Lung (tissue), 16 donors: ENCODE measurements around the gene ATG2A. TPM values are rescaled to one million over a fixed set of nuclear protein-coding genes. Genes with fewer than 3 reads are reported as not detected.

ENCODE experiments used
- ATAC-seq: fragments of 200-7000 bp; cut with Tn5 transposase; one replicate; pipeline ENCODE4 v1.9.1; 2020; ENCODE audit warnings: moderate number of reproducible peaks; ENCODE audit not compliant: insufficient read depth, low FRiP score
- DNase-seq, 3 donors: peaks; one replicate each; pipeline ENCODE4 v3.0.0-alpha.2; 2013 to 2017
- H3K27ac ChIP-seq, 2 donors: one replicate each; pipeline ENCODE4 v1.5.1; 2013; ENCODE audit warnings: mild to moderate bottlenecking in 2 of 2, moderate library complexity in 2 of 2, control low read depth in 1 of 2, inconsistent platforms in 1 of 2, low read depth in 1 of 2, low read length in 1 of 2
- H3K27me3 ChIP-seq, 3 donors: one replicate each; pipeline ENCODE4 v1.5.1; 2013; ENCODE audit warnings: low read length in 2 of 3; ENCODE audit not compliant: control insufficient read depth in 3 of 3, insufficient read depth in 3 of 3
- H3K36me3 ChIP-seq, 4 donors: one replicate each; pipeline ENCODE4 v1.5.1; 2013; ENCODE audit warnings: low read length in 4 of 4, mild to moderate bottlenecking in 1 of 4, moderate library complexity in 1 of 4; ENCODE audit not compliant: control insufficient read depth in 4 of 4, insufficient read depth in 4 of 4
- H3K4me1 ChIP-seq, 5 donors: one replicate each; pipeline ENCODE4 v1.5.1; 2013; ENCODE audit warnings: low read length in 5 of 5, mild to moderate bottlenecking in 2 of 5, moderate library complexity in 1 of 5; ENCODE audit not compliant: control insufficient read depth in 5 of 5, insufficient read depth in 5 of 5
- H3K4me3 ChIP-seq: one replicate; pipeline ENCODE4 v1.5.1; 2013; ENCODE audit warnings: mild to moderate bottlenecking, control low read depth, moderate library complexity
- H3K9ac ChIP-seq, 2 donors: one replicate each; pipeline ENCODE4 v1.5.1; 2013; ENCODE audit warnings: low read length in 2 of 2, control low read depth in 1 of 2; ENCODE audit not compliant: insufficient read depth in 1 of 2
- H3K9me3 ChIP-seq, 4 donors: one replicate each; pipeline ENCODE4 v1.5.1; 2013; ENCODE audit warnings: low read length in 3 of 4, mild to moderate bottlenecking in 1 of 4, moderate library complexity in 1 of 4; ENCODE audit not compliant: control insufficient read depth in 4 of 4, insufficient read depth in 3 of 4
- CTCF ChIP-seq: IDR thresholded peaks from 2 replicates; pipeline ENCODE4 v1.5.1; 2012; ENCODE audit warnings: mild to moderate bottlenecking; ENCODE audit errors: control extremely low read depth, extremely low read depth
- WGBS, 2 donors: extraction: QIAGEN DNeasy Blood & Tissue Kit; methylation state at CpG; one replicate each; pipeline ENCODE4 v1.1.7; 2013; 5-methylcytosine and 5-hydroxymethylcytosine counted together
- long read RNA-seq, 5 donors: transcript quantifications; one replicate each; lab custom pipeline, GENCODE V29; 2026
- polyA plus RNA-seq, 2 donors: library from polyadenylated mRNA; stranded (reverse); fragments of 200-250 nt; gene quantifications; one replicate each; pipeline ENCODE4 v1.2.1, GENCODE V29; 2013
- total RNA-seq, 2 donors: library from RNA; depleted of rRNA in 1 of 2; stranded (reverse); fragments of >200 nt in 1 of 2; gene quantifications; one replicate each; pipeline ENCODE4 v1.2.1, GENCODE V29; 2014 to 2021
- donor health status: control.
- donor health status: control.
- donor health status: Bipolar disorder and iron deficiency.
- donor health status: healthy.
- donor health status: DM: yes; HTN: yes; CAD: no.

The ATG2A gene
- total RNA-seq = 10 to 100 TPM; 17.4 to 32.5 TPM
- 10 to 100 TPM; 19.1 to 22.9 TPM for polyA plus RNA-seq
- long read RNA-seq, donor 1, partial matches to known transcripts = 9 of 9 reads
- long read RNA-seq, donor 1, other reads (novel, unspliced or antisense) = 0 of 9 reads
- long read RNA-seq, donor 2 = 0 reads
- long read RNA-seq, donor 3 = 0 reads
- long read RNA-seq, donor 4 = 0 reads
- long read RNA-seq, donor 5, partial matches to known transcripts = 6 of 6 reads
- long read RNA-seq, donor 5, other reads (novel, unspliced or antisense) = 0 of 6 reads

- peak; percentile 100 for ATAC-seq
- peak within 1 kb of the TSS; percentile 92 to 94 for H3K9ac ChIP-seq
- H3K27ac ChIP-seq = peak within 1 kb of the TSS; percentile 83 to 87
- WGBS, 2 donors = 1% methylated on average over 57 of the region's 57 CpGs
- TF ChIP-seq CTCF = peak; percentile 21
- H3K36me3 ChIP-seq = peaks cover 0 to 21% (median 1%) of the 10 kb centered on the region in 4 donors
- no peaks in the 10 kb centered on the region for H3K9me3 ChIP-seq
- peak; percentile 99 to 100 (median 100) for DNase-seq
- peaks cover 3 to 29% (median 9%) of the 10 kb centered on the region in 5 donors for H3K4me1 ChIP-seq
- H3K4me3 ChIP-seq = peak within 1 kb of the TSS; percentile 80
- no peaks in the 10 kb centered on the region for H3K27me3 ChIP-seq
Measured at GRCh38 chr11:64916775-64917662, at the start of gene ATG2A. ATG2A (minus strand) TSS chr11:64917209; CDS start chr11:64917135, 74 bp downstream.

DNA sequence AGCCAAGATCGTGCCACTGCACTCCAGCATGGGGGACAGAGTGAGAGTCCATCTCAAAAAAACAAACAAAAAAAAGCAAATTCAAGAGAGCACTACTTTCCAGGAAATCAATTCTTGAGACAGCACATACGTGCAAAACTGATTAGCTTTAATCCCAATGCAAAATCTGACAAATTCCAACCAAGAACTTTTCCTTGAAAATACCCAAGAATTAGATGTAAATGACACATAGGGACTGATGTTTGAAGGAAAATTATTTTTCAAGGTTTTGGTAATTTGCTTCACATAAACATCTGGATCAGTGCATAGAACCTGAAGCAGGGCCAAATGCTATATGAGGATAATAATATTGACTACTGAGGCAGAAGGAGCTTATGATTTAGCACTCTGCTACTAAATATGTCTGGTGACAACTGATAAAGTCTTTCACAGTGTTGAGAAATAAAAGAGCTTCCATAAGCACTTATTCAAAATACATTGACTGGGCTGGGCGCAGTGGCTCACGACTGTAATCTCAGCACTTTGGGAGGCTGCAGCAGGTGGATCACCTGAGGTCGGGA is 46.1 kb upstream of the ATG2A start:
- Histone ChIP-seq H3K36me3 (no peaks in the 10 kb centered on the region), H3K9ac (no peak overlapping the region), H3K27ac (no peak overlapping the region), H3K4me3 (no peak overlapping the region), H3K4me1 (no peaks in the 10 kb centered on the region), H3K27me3 (no peaks in the 10 kb centered on the region), H3K9me3 (no peaks in the 10 kb centered on the region)
- ATAC-seq (no peak), DNase-seq (no peak)
- WGBS, 2 donors = 85 to 93% methylated on average over 5 of the region's 5 CpGs
- TF ChIP-seq CTCF = no peak

GRCh38 chr11:64960719-64961118 is 43.7 kb upstream of the ATG2A start:
- WGBS, 2 donors = 62 to 79% methylated on average over 4 of the region's 4 CpGs
- no peak overlapping the region for H3K4me3 ChIP-seq
- DNase-seq (no peak), ATAC-seq (no peak)
- no peak for TF ChIP-seq CTCF
- no peaks in the 10 kb centered on the region for H3K36me3 ChIP-seq
- H3K4me1 ChIP-seq = no peaks in the 10 kb centered on the region
- H3K9me3 ChIP-seq = no peaks in the 10 kb centered on the region
- H3K9ac ChIP-seq = no peak overlapping the region
- no peak overlapping the region for H3K27ac ChIP-seq
- no peaks in the 10 kb centered on the region for H3K27me3 ChIP-seq
